ENCODE results near the gene MYO1C. TPM values are rescaled to one million over a fixed set of nuclear protein-coding genes. Genes with fewer than 3 reads are reported as not detected.

The MYO1C gene
- total RNA-seq, 1 donor from 2014 or later, result 64.4 TPM

GRCh38 chr17:1485423-1486376, 6.8 kb downstream of the MYO1C start:
- no peak for DNase-seq

GRCh38 chr17:1484676-1485422, 7.6 kb downstream of the MYO1C start:
- peak; percentile 31 for DNase-seq

GRCh38 chr17:1484060-1484535, 8.4 kb downstream of the MYO1C start:
- DNase-seq, result no peak

- no peak for DNase-seq
Measured at GRCh38 chr17:1482680-1483079, 9.8 kb downstream of the MYO1C start.

- DNase-seq, result no peak
Measured at GRCh38 chr17:1481736-1482135, 10.8 kb downstream of the MYO1C start.

GRCh38 chr17:1480747-1481465, 11.6 kb downstream of the MYO1C start:
- DNase-seq, result no peak

GRCh38 chr17:1478418-1478817, 14.1 kb downstream of the MYO1C start:
- DNase-seq, result no peak

GRCh38 chr17:1475321-1475854, 17.1 kb downstream of the MYO1C start:
- DNase-seq, result no peak

- DNase-seq, result no peak
Measured at GRCh38 chr17:1474402-1475189, 17.9 kb downstream of the MYO1C start.

- no peak for DNase-seq
Measured at GRCh38 chr17:1473841-1474240, 18.6 kb downstream of the MYO1C start.

GRCh38 chr17:1473170-1473569, 19.3 kb downstream of the MYO1C start:
- DNase-seq, result no peak

- no peak for DNase-seq
Measured at GRCh38 chr17:1471911-1472821, 20.3 kb downstream of the MYO1C start.

- DNase-seq, result no peak
Measured at GRCh38 chr17:1471490-1471889, 21.0 kb downstream of the MYO1C start.

GRCh38 chr17:1470755-1471462, 21.6 kb downstream of the MYO1C start:
- DNase-seq, result no peak

GRCh38 chr17:1470071-1470754, 22.3 kb downstream of the MYO1C start:
- DNase-seq, result no peak

- DNase-seq, result no peak
Measured at GRCh38 chr17:1469231-1469852, 23.1 kb downstream of the MYO1C start.

GRCh38 chr17:1467898-1468492, 24.5 kb downstream of the MYO1C start:
- DNase-seq, result peak; percentile 16

GRCh38 chr17:1467258-1467657, 25.2 kb downstream of the MYO1C start:
- DNase-seq, result no peak
